ENCODE data around the gene PDE1A. TPM values are rescaled to one million over a fixed set of nuclear protein-coding genes. Genes with fewer than 3 reads are reported as not detected.

Gene PDE1A
- total RNA-seq, 4 donors from 2014 or later = 2.1 to 12.4 (median 2.8) TPM

DNA sequence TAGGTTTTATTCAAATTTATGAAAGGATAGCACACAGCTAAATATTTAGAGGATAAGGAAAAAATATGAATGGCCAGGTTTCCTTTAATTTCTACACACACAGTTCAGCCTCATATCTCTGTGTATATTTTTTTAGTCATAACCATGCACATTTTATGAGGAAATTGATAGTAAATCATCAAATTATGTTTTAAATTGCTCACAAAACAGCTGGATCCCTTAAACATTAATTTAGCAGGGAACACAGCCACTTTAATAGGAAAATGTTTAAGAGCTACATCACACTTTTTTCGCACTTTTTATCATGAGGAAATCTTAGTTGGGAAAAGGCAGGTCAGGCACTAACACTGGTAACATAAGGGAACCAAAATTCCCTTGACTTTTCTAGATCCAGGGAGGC, 65.4 kb downstream of the PDE1A start:
- Histone ChIP-seq H3K4me1 (no peaks in the 10 kb centered on the region), H3K36me3 (no peaks in the 10 kb centered on the region), H3K27me3 (no peaks in the 10 kb centered on the region), H3K27ac (no peak overlapping the region), H3K9me3 (no peaks in the 10 kb centered on the region), H3K4me3 (no peak overlapping the region)
- no peak for TF ChIP-seq POLR2A (IDR thresholded peaks at IDR 0.05)
- TF ChIP-seq, protein P1, sequence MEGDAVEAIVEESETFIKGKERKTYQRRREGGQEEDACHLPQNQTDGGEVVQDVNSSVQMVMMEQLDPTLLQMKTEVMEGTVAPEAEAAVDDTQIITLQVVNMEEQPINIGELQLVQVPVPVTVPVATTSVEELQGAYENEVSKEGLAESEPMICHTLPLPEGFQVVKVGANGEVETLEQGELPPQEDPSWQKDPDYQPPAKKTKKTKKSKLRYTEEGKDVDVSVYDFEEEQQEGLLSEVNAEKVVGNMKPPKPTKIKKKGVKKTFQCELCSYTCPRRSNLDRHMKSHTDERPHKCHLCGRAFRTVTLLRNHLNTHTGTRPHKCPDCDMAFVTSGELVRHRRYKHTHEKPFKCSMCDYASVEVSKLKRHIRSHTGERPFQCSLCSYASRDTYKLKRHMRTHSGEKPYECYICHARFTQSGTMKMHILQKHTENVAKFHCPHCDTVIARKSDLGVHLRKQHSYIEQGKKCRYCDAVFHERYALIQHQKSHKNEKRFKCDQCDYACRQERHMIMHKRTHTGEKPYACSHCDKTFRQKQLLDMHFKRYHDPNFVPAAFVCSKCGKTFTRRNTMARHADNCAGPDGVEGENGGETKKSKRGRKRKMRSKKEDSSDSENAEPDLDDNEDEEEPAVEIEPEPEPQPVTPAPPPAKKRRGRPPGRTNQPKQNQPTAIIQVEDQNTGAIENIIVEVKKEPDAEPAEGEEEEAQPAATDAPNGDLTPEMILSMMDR (IDR thresholded peaks at IDR 0.05) = no peak
- no peak for DNase-seq

DNA sequence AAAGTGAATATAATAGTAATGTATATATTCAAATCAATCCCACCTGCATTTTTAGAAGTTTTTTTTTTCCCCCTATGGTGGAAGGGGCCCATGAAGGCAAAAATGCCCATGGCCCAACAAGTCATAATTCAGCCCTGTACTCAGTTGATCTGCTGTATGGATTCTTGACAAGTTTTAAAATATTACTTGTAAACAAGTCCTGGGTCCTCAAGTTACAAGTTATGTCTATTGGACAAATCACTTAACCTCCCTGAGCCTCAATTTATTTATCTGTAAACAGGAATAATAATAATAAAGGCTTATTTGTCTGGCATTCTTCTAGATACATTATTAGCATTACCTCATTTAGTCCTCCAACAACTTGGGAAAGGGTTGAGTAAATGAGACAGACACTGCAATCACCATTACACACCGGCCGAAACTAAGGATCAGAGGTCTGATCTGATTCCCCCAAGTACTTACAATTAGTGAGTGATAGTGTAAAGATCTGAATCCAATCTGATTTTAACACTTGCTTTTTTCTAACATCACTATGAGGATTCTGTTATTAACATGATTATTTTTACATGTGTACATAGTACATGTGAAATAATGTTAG, 66.1 kb downstream of the PDE1A start:
- DNase-seq = no peak
- H3K9me3 ChIP-seq = no peaks in the 10 kb centered on the region
- H3K27ac ChIP-seq = peak overlapping the region in 1 of 4 donors; percentile 56
- H3K4me3 ChIP-seq = no peak overlapping the region
- TF ChIP-seq, protein P1 (IDR thresholded peaks at IDR 0.05) = no peak
- TF ChIP-seq POLR2A (IDR thresholded peaks at IDR 0.05) = no peak
- H3K4me1 ChIP-seq = no peaks in the 10 kb centered on the region
- H3K36me3 ChIP-seq = no peaks in the 10 kb centered on the region
- no peaks in the 10 kb centered on the region for H3K27me3 ChIP-seq

DNA sequence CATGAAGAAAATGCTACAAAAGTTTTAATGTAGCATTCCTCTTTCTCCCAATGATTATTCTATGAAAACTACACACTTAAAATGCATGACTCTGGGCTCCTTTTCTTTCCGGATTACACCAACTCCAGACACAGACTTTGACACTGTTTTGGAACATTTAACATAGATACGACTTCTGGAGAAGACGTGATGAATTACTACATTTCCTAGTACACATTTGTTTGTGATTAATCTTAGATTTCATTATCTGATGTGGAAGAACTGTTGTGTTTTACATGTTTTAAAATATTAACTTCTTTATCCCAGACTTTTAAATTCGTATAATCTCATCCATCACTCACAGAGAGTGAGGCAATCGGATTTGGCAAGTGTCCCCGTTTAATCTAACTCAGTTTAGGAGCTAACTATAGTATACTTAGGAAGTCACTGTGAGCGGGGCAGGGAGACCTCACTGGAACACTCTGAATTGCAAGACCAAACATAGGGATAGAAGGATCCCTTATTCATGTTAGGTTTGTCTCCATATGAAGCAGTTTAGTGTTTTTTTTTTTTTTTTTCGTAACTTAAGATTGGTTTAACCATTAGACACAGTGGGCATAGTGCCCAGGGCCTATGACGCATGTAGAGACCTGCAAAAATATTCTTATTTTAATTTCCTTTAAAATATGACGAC, 66.7 kb downstream of the PDE1A start:
- H3K4me3 ChIP-seq = no peak overlapping the region
- no peaks in the 10 kb centered on the region for H3K4me1 ChIP-seq
- peak in 2 of 3 donors; percentile 16 to 50 for DNase-seq
- H3K27me3 ChIP-seq = no peaks in the 10 kb centered on the region
- H3K36me3 ChIP-seq = no peaks in the 10 kb centered on the region
- H3K27ac ChIP-seq = peak overlapping the region in 1 of 4 donors; percentile 56
- H3K9me3 ChIP-seq = no peaks in the 10 kb centered on the region
- no peak for TF ChIP-seq POLR2A (IDR thresholded peaks at IDR 0.05)
- TF ChIP-seq, protein P1 (IDR thresholded peaks at IDR 0.05) = no peak

DNA sequence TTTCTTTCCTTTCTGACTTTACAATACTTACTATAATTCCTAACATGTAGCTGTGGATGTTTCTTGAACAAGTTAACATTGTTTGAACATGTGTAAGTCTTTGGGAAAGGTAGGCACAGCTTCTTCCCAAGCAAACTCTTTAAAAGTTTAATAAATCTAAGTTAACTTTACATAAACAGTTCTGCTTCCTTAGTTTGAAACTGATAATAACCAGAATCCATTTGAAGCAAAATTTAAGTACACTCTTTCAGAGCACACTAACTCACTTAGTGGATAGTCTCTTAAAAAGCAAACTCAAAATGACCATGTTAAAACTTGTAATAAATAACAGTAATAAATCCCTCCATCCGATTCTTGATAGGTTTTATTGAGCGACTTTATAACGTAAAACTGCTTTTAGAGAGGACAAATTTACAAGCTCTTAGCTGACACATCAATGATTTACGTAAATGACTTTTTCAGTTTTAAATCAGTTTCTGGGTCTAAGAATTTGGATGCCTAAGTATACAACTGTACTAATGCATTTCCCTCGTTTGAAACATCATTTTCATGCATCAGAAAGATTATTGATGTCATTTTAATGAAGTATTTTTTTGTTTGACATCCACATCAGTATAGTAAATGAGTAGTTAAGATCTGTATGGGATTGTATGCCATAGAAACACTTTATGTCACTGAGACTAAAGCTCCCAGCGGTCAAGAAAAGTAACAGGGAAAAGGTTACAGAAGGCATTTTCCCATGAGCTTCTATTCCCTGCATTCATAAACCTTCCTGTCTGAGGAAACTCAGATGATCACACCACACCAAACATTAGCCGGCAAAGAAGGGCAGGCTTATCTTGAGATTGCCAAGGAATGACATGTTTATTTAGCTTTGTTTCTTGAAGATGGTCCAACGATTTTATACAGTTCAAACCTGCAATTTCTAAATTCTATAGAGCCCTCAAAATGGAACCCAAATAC, 67.5 kb downstream of the PDE1A start:
- DNase-seq = no peak
- Histone ChIP-seq H3K36me3 (no peaks in the 10 kb centered on the region), H3K9me3 (no peaks in the 10 kb centered on the region), H3K27ac (peak overlapping the region in 2 of 4 donors; percentile 20 to 56), H3K4me1 (no peaks in the 10 kb centered on the region), H3K27me3 (no peaks in the 10 kb centered on the region), H3K4me3 (no peak overlapping the region)
- TF ChIP-seq POLR2A (IDR thresholded peaks at IDR 0.05) = no peak
- TF ChIP-seq, protein P1 (IDR thresholded peaks at IDR 0.05) = no peak

DNA sequence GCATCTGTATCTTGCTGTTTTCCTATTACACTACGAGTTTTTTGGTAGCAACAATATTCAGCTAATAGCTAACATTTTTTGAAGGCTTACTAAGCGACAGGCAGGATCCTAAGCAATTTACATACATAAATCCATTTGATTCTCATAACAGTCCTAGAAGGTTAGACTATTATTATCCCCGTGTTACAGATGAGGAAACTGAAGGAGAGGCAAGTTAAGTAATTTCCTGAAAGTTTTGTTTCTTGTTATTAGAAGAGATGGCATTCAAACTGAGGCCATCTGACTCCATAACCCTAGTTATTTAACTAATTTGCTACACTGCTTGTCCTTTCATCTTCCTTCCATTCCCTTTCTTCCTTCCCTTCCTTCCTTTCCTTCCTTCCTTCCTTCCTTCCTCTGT, 68.2 kb downstream of the PDE1A start:
- Histone ChIP-seq H3K27ac (peak overlapping the region in 1 of 4 donors; percentile 56), H3K4me1 (no peaks in the 10 kb centered on the region), H3K27me3 (no peaks in the 10 kb centered on the region), H3K9me3 (no peaks in the 10 kb centered on the region), H3K4me3 (no peak overlapping the region), H3K36me3 (no peaks in the 10 kb centered on the region)
- DNase-seq = no peak
- TF ChIP-seq, protein P1 (IDR thresholded peaks at IDR 0.05) = no peak
- TF ChIP-seq POLR2A (IDR thresholded peaks at IDR 0.05) = no peak
